Effector CD4-positive, alpha-beta T cell (primary cell): ENCODE results near the gene HINT1.
"Not testable (repeated sequence)": the region's sequence is repeated elsewhere in the genome, so short reads cannot be mapped to it uniquely, and the experiment has no call there.

ENCODE experiments used
- DNase-seq: peaks from one replicate; pipeline ENCODE4 v3.0.0-alpha.2; 2020
- total RNA-seq: gene quantifications from one replicate; lab custom pipeline; 2026; lab: John Stamatoyannopoulos, UW

Gene HINT1
- total RNA-seq = 172 reads per million, percentile 91 among the genes with 10 or more reads in this experiment

GRCh38 chr5:131165119-131165727 lies at the start of gene HINT1:
TSS of gene HINT1 (minus strand) at chr5:131165256. CDS start at chr5:131165205, 51 bp downstream.
- peak; percentile 93 for DNase-seq

GRCh38 chr5:131214609-131215227 lies 49.7 kb upstream of the HINT1 start:
- DNase-seq = no peak

GRCh38 chr5:131212471-131213021 lies 47.5 kb upstream of the HINT1 start:
- DNase-seq = no peak

DNA sequence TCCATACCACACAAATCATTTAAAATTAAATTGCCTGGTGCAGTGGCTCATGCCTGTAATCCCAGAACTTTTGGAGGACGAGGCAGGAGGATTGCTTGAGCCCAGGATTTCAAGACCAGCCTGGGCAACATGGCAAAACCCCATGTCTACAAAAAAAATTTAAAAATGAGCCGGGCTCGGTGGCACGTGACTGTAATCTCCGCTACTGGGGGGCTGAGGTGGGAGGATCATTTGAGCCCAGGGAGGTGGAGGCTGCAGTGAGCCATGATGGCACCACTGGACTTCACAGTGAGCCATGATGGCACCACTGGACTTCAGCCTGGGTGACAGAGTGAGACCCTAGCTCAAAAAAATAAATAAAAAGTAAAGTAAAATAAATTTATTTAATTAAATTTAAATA lies 46.6 kb upstream of the HINT1 start:
- no peak for DNase-seq

DNA sequence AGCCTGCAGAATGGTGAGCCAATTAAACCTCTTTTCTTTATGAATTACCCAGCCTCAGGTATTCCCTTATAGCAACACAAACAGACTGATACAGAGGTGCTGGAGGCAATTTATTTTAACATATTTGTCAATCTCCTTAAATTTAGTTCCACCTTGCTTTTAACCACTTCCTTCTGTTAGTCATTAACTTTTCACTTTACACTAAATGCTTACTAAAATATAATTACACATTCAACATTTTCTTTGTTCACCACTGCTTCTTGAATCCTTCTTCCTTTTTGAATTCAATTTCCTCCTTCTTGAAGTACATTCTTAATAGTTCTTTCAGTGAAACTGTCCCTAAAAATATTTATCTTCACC lies 45.1 kb upstream of the HINT1 start:
- DNase-seq = no peak

- DNase-seq = peak; percentile 57
Observed at GRCh38 chr5:131209506-131210150, 44.6 kb upstream of the HINT1 start.

- no peak for DNase-seq
Observed at GRCh38 chr5:131209175-131209505, 44.1 kb upstream of the HINT1 start.

GRCh38 chr5:131206772-131207171 lies 41.7 kb upstream of the HINT1 start:
- no peak for DNase-seq

DNA sequence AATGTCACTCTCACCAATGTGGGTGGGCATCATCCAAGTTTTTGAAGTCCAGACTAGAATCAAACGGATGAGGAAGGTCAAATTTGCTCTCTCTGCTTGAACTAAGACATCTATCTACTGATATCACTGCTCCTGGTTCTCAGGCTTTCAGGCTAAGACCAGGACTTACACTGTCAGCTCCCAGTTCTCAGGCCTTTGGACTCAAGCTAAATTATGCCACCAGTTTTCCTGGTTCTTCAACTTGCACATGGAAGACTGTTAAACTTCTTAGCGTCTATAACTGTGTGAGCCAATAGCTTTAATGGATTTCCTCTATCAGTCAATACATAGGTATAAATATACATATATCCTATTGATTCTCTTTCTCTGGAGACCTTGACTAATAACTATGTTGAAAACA lies 41.0 kb upstream of the HINT1 start:
- DNase-seq = no peak

DNA sequence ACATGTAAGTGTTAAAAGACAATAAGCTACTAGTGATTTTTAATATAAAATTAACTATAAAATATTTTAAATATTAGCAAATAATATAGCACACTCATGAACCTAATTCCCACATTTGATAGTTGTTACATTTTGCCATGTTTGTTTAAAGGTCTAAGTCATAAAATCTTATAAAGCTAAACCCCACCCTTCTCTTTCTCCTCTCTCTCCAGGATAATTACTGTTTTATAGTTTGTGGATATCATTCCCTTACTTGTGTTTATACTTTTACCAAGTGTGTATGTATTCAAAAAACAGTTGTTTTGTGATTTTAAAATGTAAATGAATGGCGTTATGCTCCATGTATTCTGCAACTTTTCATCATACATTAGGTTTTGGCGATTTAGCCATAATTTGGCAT lies 39.9 kb upstream of the HINT1 start:
- DNase-seq = no peak

DNA sequence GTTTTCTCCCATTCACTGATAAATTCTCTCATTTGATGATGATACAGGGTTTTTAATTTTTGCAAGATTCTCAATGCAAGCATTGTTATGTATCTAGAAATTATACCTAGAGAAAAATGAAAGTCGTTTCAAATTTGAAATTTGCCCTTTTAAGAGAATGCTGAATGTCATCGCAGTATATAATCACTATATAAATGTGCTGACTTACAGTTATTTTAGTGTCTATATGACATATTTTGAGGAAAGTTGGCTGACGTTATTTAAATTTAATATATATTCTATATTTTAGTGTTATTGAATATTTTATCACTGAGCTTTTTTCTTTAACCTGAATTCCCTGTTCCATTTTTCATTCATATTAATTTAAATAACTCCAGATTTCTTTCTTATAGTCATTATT lies 35.5 kb upstream of the HINT1 start:
- DNase-seq = no peak

DNA sequence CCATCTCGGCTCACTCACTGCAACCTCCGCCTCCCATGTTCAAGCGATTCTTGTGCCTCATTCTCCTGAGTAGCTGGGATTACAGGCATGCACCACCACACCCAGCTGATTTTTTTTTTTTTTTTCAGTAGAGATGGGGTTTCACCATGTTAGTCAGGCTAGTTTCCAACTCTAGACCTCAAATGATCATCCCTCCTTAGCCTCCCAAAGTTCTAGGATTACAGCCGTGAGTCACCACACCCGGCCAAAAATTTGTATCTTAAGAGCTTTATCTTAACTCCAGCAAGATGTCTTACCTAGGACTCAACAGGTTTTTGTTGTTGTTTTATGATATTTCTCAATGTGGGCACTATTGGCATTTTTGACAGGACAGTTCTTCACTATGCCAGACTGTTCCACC lies 33.6 kb upstream of the HINT1 start:
- no peak for DNase-seq

DNA sequence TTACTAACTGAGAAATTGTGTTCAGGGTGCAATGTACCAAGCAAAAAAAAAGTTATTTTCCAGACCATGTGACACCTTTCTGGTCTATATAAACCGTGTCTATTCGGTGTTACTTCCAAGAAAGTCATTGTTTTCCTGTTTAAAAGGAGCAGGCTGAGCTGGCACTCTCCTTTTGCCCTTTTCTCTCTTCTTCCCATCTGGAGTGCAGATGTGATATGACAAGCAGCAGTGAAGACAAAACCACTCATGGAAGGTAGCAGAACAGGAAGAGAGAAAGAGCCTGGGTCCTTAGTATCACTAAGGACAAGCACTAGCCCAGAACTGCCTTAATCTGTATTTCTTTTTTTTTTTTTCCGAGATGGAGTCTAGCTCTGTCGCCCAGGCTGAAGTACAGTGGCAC lies 31.3 kb upstream of the HINT1 start:
- DNase-seq = no peak

- DNase-seq = no peak
Observed at GRCh38 chr5:131195696-131196095, 30.6 kb upstream of the HINT1 start.

DNA sequence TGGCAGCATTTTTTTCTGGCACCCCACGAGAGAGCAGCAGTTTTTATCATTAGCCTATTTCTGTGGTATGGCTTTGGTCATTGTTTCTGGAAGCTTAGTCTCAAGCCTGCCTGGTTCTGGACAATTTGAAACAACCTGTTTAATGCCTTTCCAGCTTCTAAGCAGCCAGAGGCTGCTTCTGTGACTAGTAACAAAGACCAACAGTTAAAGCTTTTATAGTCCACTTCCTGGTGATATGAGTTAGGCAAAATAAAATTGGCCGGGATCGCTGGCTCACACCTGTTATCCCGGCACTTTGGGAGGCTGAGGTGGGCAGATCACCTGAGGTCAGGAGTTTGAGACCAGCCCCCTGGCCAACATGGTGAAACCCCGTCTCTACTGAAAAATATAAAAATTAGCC lies 29.7 kb upstream of the HINT1 start:
- no peak for DNase-seq

DNA sequence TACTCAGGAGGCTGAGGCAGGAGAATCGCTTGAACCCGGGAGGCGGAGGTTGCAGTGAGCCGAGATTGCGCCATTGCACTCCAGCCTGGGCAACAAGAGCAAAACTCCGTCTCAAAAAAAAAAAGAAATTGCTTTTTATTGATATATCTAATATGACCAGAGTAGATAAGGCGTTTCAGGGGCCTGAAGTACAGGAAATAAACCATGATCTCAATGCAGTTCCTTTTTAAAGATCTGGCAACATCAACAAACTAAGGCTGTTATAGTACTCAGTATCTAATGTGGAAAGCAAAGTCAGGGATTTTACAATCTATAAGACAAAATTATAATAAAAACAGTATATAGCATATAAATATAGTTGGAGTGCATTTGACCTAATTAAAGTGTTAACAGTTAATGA lies 28.8 kb upstream of the HINT1 start:
- DNase-seq = not testable (repeated sequence)

GRCh38 chr5:131193106-131193505 lies 28.1 kb upstream of the HINT1 start:
- DNase-seq = no peak

DNA sequence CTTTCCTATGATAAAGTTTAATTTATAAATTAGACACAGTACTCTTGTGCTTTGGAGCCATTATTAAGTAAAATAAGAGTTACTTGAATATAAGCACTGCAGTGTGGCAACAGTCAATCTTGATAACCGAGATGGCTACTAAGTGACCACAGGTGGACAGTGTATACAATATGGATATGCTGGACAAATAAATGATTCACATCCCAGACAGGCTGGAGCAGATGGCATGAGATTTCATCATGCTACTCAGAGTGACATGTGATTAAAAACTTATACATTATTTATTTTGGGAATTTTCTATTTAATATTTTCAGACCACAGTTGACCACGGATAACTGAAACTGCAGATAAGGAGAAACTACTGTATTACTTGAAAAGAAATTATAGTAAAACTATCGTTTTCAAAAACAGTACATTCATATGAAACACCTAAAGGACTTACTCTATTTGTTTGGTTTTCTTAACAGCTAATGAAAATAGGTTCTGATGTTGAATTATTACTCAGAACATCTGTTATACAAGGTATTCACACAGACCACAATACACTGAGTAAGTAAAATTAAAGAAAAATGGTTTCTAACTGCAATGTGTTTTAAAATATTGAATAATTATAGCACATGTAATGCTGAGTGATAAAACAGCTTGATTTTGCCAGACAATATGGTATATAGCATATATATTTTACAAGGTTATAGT lies 21.7 kb upstream of the HINT1 start:
- DNase-seq = no peak

DNA sequence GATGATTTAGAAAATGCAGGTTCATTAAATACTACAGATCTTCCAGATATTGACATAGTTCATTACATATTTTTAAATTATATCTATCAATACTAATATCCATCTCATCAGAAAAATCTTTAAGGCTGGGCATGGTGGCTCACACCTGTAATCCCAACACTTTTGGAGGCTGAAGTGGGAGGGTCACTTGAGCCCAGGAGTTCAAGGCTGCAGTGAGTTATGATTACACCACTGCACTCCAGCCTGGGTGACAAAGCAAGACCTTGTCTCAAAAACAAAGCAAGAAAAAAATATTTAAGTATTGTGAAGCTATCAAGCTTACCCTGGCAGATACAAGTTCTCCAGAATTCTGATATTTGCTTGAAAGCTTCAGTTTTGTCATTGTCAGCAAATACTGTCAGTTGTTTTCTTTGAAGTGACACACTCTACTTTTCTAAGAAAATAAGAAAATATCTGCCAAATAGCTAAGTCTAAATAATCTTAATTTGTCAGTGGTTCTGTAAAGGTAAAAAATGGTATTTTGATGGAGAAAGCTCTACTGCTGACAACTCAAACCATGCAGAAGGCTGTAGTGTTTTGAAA lies 20.6 kb upstream of the HINT1 start:
- DNase-seq = no peak

- DNase-seq = no peak
Observed at GRCh38 chr5:131182839-131183238, 17.8 kb upstream of the HINT1 start.

DNA sequence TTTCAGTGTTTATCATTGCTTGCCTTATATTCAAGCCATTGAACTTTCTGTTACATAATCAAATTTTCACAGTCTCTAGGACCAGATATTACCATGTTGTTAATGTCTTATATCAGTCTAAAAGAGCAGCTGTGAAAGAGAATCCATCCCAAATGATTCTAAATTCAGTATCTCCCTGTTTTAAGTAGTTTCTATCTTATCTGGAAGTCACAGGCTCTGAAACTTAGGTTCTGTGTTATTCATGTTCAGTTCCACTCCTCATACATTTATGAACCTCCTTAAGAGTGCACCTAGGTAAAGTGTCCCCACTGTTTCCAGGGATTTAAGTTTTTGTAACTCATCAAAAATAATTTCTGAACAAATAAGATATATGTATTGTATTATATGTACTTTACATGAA lies 15.4 kb upstream of the HINT1 start:
- DNase-seq = no peak

DNA sequence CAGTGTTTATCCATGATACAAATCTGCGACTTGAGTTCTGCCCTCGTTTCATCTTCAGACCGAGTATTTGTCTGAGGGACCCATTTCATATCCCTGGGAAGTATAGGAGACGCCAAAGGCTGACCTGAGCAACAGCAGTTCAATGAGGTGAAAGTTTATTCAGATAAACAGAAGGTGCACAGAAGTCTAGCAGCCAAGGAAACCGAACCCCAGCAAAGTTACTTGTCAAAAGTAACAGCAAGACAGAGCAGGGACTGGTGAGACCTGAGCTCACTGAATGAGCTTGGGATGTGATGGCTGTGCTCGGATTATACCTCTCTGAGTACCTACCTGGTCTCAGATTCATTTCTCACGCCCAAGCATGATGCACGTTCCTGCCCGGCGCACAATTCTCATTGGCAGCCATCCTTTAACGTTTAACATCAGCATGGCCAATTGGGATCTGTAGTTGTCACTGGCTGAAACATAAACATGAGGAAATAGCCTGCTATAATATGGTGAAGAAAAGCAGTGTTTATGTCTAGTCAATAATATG lies 6.3 kb upstream of the HINT1 start:
- peak; percentile 6 for DNase-seq
